ENCODE measurements around the gene LRRC8B. TPM values are rescaled to one million over a fixed set of nuclear protein-coding genes. Genes with fewer than 3 reads are reported as not detected.

The LRRC8B gene
- total RNA-seq, 2 experiments from 2014 or later: 4.4 to 9.9 TPM

GRCh38 chr1:89552471-89553081 is 27.9 kb downstream of the LRRC8B start:
- peak; percentile 65 for DNase-seq (ENCODE audit: low spot score)
- H3K4me1 ChIP-seq (ENCODE audit: insufficient read depth, low read length, poor library complexity, severe bottlenecking): peaks cover 20% of the 10 kb centered on the region
- H3K4me3 ChIP-seq (ENCODE audit: low read depth, low read length, poor library complexity, severe bottlenecking): peak overlapping the region; percentile 55
- H3K36me3 ChIP-seq (ENCODE audit: insufficient read depth, low read length): no peaks in the 10 kb centered on the region
- BruUV-seq (replicated peaks): no TSS peak
- peaks cover 13% of the 10 kb centered on the region; the same call in 1 of the 2 replicates for H3K79me2 ChIP-seq (ENCODE audit: insufficient read depth, low read depth, low read length)
- H2AFZ ChIP-seq (ENCODE audit: low read length): peak overlapping the region; percentile 88
- H3K4me2 ChIP-seq (ENCODE audit: low read length): peak overlapping the region; percentile 67
- intact Hi-C loops (cut with micrococcal nuclease; ENCODE audit: unreplicated experiment): loop anchor here (1.0 kb wide), 1 partner anchor 28 kb away; the partner anchor contains the start of gene LRRC8B
- ChIA-PET CTCF (ENCODE audit: unreplicated experiment) (no interaction called here), POLR2A (interaction anchor here (0.7 to 1.9 kb wide), 6 partner anchors 8 to 261 kb away, joined by 3 to 6 read pairs (median 3); no protein-coding TSS in a partner anchor)
- no peaks in the 10 kb centered on the region for H3K9me3 ChIP-seq (ENCODE audit: low read length)
- H4K20me1 ChIP-seq (ENCODE audit: insufficient read depth, low read length): no peaks in the 10 kb centered on the region
- no peaks in the 10 kb centered on the region for H3K9me2 ChIP-seq (ENCODE audit: insufficient read depth, low read length)
- TF ChIP-seq CTCF (conservative IDR thresholded peaks at IDR 0.05; ENCODE audit: low read length) (no peak), EZH2phosphoT487 (IDR thresholded peaks at IDR 0.05; ENCODE audit: borderline replicate concordance, low read depth, low read length) (no peak)
- H3K27ac ChIP-seq (ENCODE audit: low read depth, low read length, poor library complexity, severe bottlenecking): peak overlapping the region; percentile 58

GRCh38 chr1:89553157-89553556 is 28.5 kb downstream of the LRRC8B start:
- no peak for TF ChIP-seq CTCF (conservative IDR thresholded peaks at IDR 0.05; ENCODE audit: low read length)
- no peak for TF ChIP-seq EZH2phosphoT487 (IDR thresholded peaks at IDR 0.05; ENCODE audit: borderline replicate concordance, low read depth, low read length)
- H3K27ac ChIP-seq (ENCODE audit: low read depth, low read length, poor library complexity, severe bottlenecking): peak overlapping the region; percentile 58
- H3K9me2 ChIP-seq (ENCODE audit: insufficient read depth, low read length): no peaks in the 10 kb centered on the region
- ChIA-PET CTCF (ENCODE audit: unreplicated experiment) (no interaction called here), POLR2A (interaction anchor here (1.1 to 1.9 kb wide), 3 partner anchors 9 to 26 kb away, joined by 3 to 6 read pairs (median 3); no protein-coding TSS in a partner anchor)
- BruUV-seq (replicated peaks): no TSS peak
- H2AFZ ChIP-seq (ENCODE audit: low read length): peak overlapping the region; percentile 88
- H3K9me3 ChIP-seq (ENCODE audit: low read length): no peaks in the 10 kb centered on the region
- peak overlapping the region; percentile 67 for H3K4me2 ChIP-seq (ENCODE audit: low read length)
- H4K20me1 ChIP-seq (ENCODE audit: insufficient read depth, low read length): no peaks in the 10 kb centered on the region
- H3K4me1 ChIP-seq (ENCODE audit: insufficient read depth, low read length, poor library complexity, severe bottlenecking): peaks cover 20% of the 10 kb centered on the region
- no peaks in the 10 kb centered on the region for H3K36me3 ChIP-seq (ENCODE audit: insufficient read depth, low read length)
- peak overlapping the region; percentile 55 for H3K4me3 ChIP-seq (ENCODE audit: low read depth, low read length, poor library complexity, severe bottlenecking)
- intact Hi-C loops (cut with micrococcal nuclease; ENCODE audit: unreplicated experiment): no loop called here
- H3K79me2 ChIP-seq (ENCODE audit: insufficient read depth, low read depth, low read length): peaks cover 13% of the 10 kb centered on the region; the same call in 1 of the 2 replicates
- DNase-seq (ENCODE audit: low spot score): no peak

- CTCF ChIA-PET (ENCODE audit: unreplicated experiment): no interaction called here
These were observed 30.9 kb downstream of the LRRC8B start for GRCh38 chr1:89555550-89555949.

More at GRCh38 chr1:89555550-89555949, 30.9 kb downstream of the LRRC8B start:
- BruUV-seq (replicated peaks): no TSS peak
- Histone ChIP-seq H3K79me2 (ENCODE audit: insufficient read depth, low read depth, low read length) (peaks cover 13% of the 10 kb centered on the region; the same call in 1 of the 2 replicates), H3K9me2 (ENCODE audit: insufficient read depth, low read length) (no peaks in the 10 kb centered on the region), H3K4me3 (ENCODE audit: low read depth, low read length, poor library complexity, severe bottlenecking) (no peak overlapping the region), H4K20me1 (ENCODE audit: insufficient read depth, low read length) (no peaks in the 10 kb centered on the region), H3K27ac (ENCODE audit: low read depth, low read length, poor library complexity, severe bottlenecking) (no peak overlapping the region), H3K36me3 (ENCODE audit: insufficient read depth, low read length) (peaks cover 7% of the 10 kb centered on the region; the same call in 1 of the 2 replicates), H2AFZ (ENCODE audit: low read length) (no peak overlapping the region), H3K4me2 (ENCODE audit: low read length) (no peak overlapping the region), H3K4me1 (ENCODE audit: insufficient read depth, low read length, poor library complexity, severe bottlenecking) (peaks cover 20% of the 10 kb centered on the region), H3K9me3 (ENCODE audit: low read length) (no peaks in the 10 kb centered on the region)
- no peak for TF ChIP-seq EZH2phosphoT487 (IDR thresholded peaks at IDR 0.05; ENCODE audit: borderline replicate concordance, low read depth, low read length)
- TF ChIP-seq CTCF (conservative IDR thresholded peaks at IDR 0.05; ENCODE audit: low read length): no peak
- intact Hi-C loops (cut with micrococcal nuclease; ENCODE audit: unreplicated experiment): no loop called here
- POLR2A ChIA-PET: interaction anchor here (0.6 to 1.0 kb wide), 2 partner anchors 27 to 672 kb away, joined by 3 to 5 read pairs; no protein-coding TSS in a partner anchor
- DNase-seq (ENCODE audit: low spot score): no peak

All from OCI-LY7 (cell line).